SK-N-SH treated with all-trans-retinoic acid at 6 μM for 48 hours (cell line): Measurements from ENCODE around the gene MYL6.

Source experiments
- ARNTL ChIP-seq: fragments of 450-650 bp; formaldehyde crosslinking; IDR thresholded peaks from 2 replicates; pipeline ENCODE4 v1.5.0; 2020; ENCODE audit warnings: low read depth, mild to moderate bottlenecking, moderate library complexity, borderline replicate concordance
- CREB5 ChIP-seq: fragments of 250-450 bp; sonication (Bioruptor Pico); IDR thresholded peaks from 2 replicates; pipeline ENCODE4 v1.5.1; 2020; ENCODE audit warnings: low read depth, mild to moderate bottlenecking, moderate library complexity
- ESRRG ChIP-seq: fragments of 250-450 bp; sonication (Bioruptor Pico); IDR thresholded peaks from 2 replicates; pipeline ENCODE4 v1.6.1; 2021; ENCODE audit warnings: mild to moderate bottlenecking
- ISL1 ChIP-seq: fragments of 250-450 bp; sonication (Bioruptor Pico); IDR thresholded peaks from 2 replicates; pipeline ENCODE4 v2.1.2; 2022; ENCODE audit warnings: mild to moderate bottlenecking, moderate library complexity
- PATZ1 ChIP-seq: fragments of 250-450 bp; sonication (Bioruptor Pico); IDR thresholded peaks from 2 replicates; pipeline ENCODE4 v1.8.0; 2020; ENCODE audit warnings: mild to moderate bottlenecking, moderate library complexity, borderline replicate concordance
- PPARA ChIP-seq: fragments of 250-450 bp; sonication (Bioruptor Pico); IDR thresholded peaks from 2 replicates; pipeline ENCODE4 v1.5.0; 2020; ENCODE audit warnings: mild to moderate bottlenecking, borderline replicate concordance
- RARB ChIP-seq: fragments of 250-450 bp; sonication (Bioruptor Pico); IDR thresholded peaks from 2 replicates; pipeline ENCODE4 v1.8.0; 2021; ENCODE audit warnings: mild to moderate bottlenecking, moderate library complexity
- TCF4 ChIP-seq: fragments of 250-450 bp; sonication (Bioruptor Pico); IDR thresholded peaks from 2 replicates; pipeline ENCODE4 v1.8.0; 2021; ENCODE audit warnings: mild to moderate bottlenecking, moderate library complexity, borderline replicate concordance
- TOX ChIP-seq: fragments of 250-450 bp; sonication (Bioruptor Pico); IDR thresholded peaks from 2 replicates; pipeline ENCODE4 v1.8.0; 2021; ENCODE audit warnings: mild to moderate bottlenecking, moderate library complexity, borderline replicate concordance
- ZC3H10 ChIP-seq: fragments of 250-450 bp; sonication (Bioruptor Pico); IDR thresholded peaks from 2 replicates; pipeline ENCODE4 v1.5.1; 2021; ENCODE audit warnings: mild to moderate bottlenecking, moderate library complexity
- ZFP3 ChIP-seq: fragments of 250-450 bp; sonication (Bioruptor Pico); IDR thresholded peaks from 2 replicates; pipeline ENCODE4 v1.5.0; 2020; ENCODE audit warnings: mild to moderate bottlenecking, moderate library complexity
- ZNF565 ChIP-seq: fragments of 450-650 bp; formaldehyde crosslinking; conservative IDR thresholded peaks from 2 replicates; pipeline ENCODE4 v1.5.0; 2020; ENCODE audit warnings: low read depth, mild to moderate bottlenecking, moderate library complexity
- TF ChIP-seq, protein P1 (sequence below): fragments of 250-450 bp; sonication (Bioruptor Pico); IDR thresholded peaks from 2 replicates; pipeline ENCODE4 v1.8.0; 2021; ENCODE audit warnings: low read depth, mild to moderate bottlenecking, moderate library complexity, borderline replicate concordance

- TF ChIP-seq PATZ1 (CRISPR knock-in tag) (no peak), RARB (CRISPR knock-in tag) (no peak), ZFP3 (CRISPR knock-in tag) (no peak), PPARA (CRISPR knock-in tag) (no peak), TOX (CRISPR knock-in tag) (no peak), ARNTL (CRISPR knock-in tag) (no peak), CREB5 (CRISPR knock-in tag) (no peak), ESRRG (CRISPR knock-in tag) (no peak), ZC3H10 (CRISPR knock-in tag) (no peak), ZNF565 (CRISPR knock-in tag) (no peak), TCF4 (CRISPR knock-in tag) (no peak), ISL1 (no peak)
- TF ChIP-seq, protein P1, sequence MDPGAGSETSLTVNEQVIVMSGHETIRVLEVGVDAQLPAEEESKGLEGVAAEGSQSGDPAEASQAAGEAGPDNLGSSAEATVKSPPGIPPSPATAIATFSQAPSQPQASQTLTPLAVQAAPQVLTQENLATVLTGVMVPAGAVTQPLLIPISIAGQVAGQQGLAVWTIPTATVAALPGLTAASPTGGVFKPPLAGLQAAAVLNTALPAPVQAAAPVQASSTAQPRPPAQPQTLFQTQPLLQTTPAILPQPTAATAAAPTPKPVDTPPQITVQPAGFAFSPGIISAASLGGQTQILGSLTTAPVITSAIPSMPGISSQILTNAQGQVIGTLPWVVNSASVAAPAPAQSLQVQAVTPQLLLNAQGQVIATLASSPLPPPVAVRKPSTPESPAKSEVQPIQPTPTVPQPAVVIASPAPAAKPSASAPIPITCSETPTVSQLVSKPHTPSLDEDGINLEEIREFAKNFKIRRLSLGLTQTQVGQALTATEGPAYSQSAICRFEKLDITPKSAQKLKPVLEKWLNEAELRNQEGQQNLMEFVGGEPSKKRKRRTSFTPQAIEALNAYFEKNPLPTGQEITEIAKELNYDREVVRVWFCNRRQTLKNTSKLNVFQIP, result no peak
Observed at GRCh38 chr12:56190695-56191155, 32.6 kb downstream of the MYL6 start.
